CD4-positive, alpha-beta T cell (primary cell): ENCODE data around the gene FAT1. TPM values are rescaled to one million over a fixed set of nuclear protein-coding genes. Genes with fewer than 3 reads are reported as not detected.

Experiments used
- ATAC-seq: fragments of 200-7000 bp; cut with Tn5 transposase; one replicate; pipeline ENCODE4 v1.10.0; 2022; ENCODE audit warnings: mild to moderate bottlenecking; ENCODE audit not compliant: poor library complexity
- CTCF ChIA-PET: fragments of 350-600 bp; sonication (Branson Sonifier 250); formaldehyde crosslinking; loops from one replicate; lab custom pipeline; 2021; ENCODE audit warnings: antibody characterized with exemption, inconsistent platforms; lab: Charles Lee
- POLR2A ChIA-PET: fragments of 350-600 bp; sonication (Branson Sonifier 250); formaldehyde crosslinking; loops from one replicate; lab custom pipeline; 2021; ENCODE audit warnings: antibody characterized with exemption, inconsistent platforms; lab: Charles Lee
- DNase-seq, 14 experiments: peaks; one replicate each; pipeline ENCODE4 v3.0.0-alpha.2; 2013 to 2020; ENCODE audit warnings: mixed read lengths in 2 of 14
- H3K27ac ChIP-seq, 2 donors: one replicate each; pipeline versions ENCODE4 v1.5.1 to v1.7.0; 2013; ENCODE audit warnings: low read length in 2 of 2, low read depth in 1 of 2, mild to moderate bottlenecking in 1 of 2
- H3K27me3 ChIP-seq, 2 experiments: 1 replicate in 1 of 2; 2 replicates in 1 of 2; pipeline versions ENCODE4 v1.6.1 to v1.7.0; 2013; ENCODE audit warnings: low read length in 2 of 2, control low read depth in 1 of 2, mild to moderate bottlenecking in 1 of 2, moderate library complexity in 1 of 2; ENCODE audit not compliant: insufficient read depth in 2 of 2, control insufficient read depth in 1 of 2
- H3K36me3 ChIP-seq: one replicate; pipeline ENCODE4 v1.6.1; 2013; ENCODE audit warnings: low read length, control low read depth; ENCODE audit not compliant: insufficient read depth
- H3K4me1 ChIP-seq: one replicate; pipeline ENCODE4 v1.6.1; 2013; ENCODE audit warnings: low read length, control low read depth; ENCODE audit not compliant: insufficient read depth
- H3K4me3 ChIP-seq: one replicate; pipeline ENCODE4 v1.5.1; 2013; ENCODE audit warnings: mild to moderate bottlenecking, low read length, moderate library complexity
- H3K9me3 ChIP-seq, 2 experiments: 1 replicate in 1 of 2; 2 replicates in 1 of 2; pipeline versions ENCODE4 v1.6.1 to v1.7.0; 2013; ENCODE audit warnings: low read length in 2 of 2, mild to moderate bottlenecking in 2 of 2, control low read depth in 1 of 2, moderate library complexity in 1 of 2; ENCODE audit not compliant: control insufficient read depth in 1 of 2, insufficient read depth in 1 of 2
- H3K27ac Mint-ChIP-seq: one replicate; pipeline ENCODE4 v1.8.0; 2020; ENCODE audit warnings: mixed read lengths
- H3K27me3 Mint-ChIP-seq: one replicate; pipeline ENCODE4 v1.8.0; 2021; ENCODE audit warnings: mixed read lengths
- H3K36me3 Mint-ChIP-seq: one replicate; pipeline ENCODE4 v1.8.0; 2021; ENCODE audit warnings: low read depth, mixed read lengths
- H3K4me1 Mint-ChIP-seq: one replicate; pipeline ENCODE4 v1.8.0; 2021; ENCODE audit warnings: low read depth, mixed read lengths
- H3K4me3 Mint-ChIP-seq: one replicate; pipeline ENCODE4 v1.8.0; 2020; ENCODE audit warnings: mild to moderate bottlenecking, mixed read lengths
- H3K9me3 Mint-ChIP-seq: one replicate; pipeline ENCODE4 v1.8.0; 2020; ENCODE audit warnings: mixed read lengths
- intact Hi-C, 2 experiments: fragments of 100-400 bp; cut with DNase I in 1 of 2; cut with micrococcal nuclease in 1 of 2; formaldehyde crosslinking; loops; one replicate each; pipeline versions ENCODE4 v1.15.1 to v1.9.0; 2023 to 2025; cut with DNase I, micrococcal nuclease
- total RNA-seq, 174 experiments: library from RNA in 2 of 174; stranded (reverse) in 2 of 174; gene quantifications; one replicate each; pipeline ENCODE4 v1.2.3 and lab custom pipeline; 2021 to 2026
- TF ChIP-seq, protein P1 (sequence below): fragments of 200-600 bp; IDR thresholded peaks from one replicate; pipeline ENCODE4 v1.8.0; 2022; ENCODE audit warnings: antibody characterized with exemption, mild to moderate bottlenecking

FAT1 gene
- total RNA-seq, 2 experiments from 2014 or later: 0.03 TPM; not detected in 1

DNA sequence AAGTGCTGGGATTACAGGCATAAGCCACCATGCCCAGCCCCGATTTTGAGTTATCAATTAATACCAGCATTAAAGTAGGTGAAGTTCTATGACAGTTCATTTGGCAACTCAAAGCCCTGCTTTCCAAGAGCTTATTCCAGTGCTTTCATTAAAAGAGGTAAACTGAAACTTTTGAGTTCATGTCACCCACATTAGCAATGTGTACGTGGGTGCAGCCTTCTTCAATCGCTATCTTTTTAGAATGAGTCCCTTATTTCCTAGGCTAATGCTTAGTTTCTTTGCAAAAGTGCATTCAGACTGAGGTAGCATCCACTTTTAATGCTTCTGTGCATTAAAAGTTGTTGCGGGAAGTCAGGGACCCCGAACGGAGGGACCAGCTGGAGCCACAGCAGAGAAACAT is 142.2 kb downstream of the FAT1 start:
- Histone ChIP-seq H3K9me3 (peaks cover 0 to 3% of the 10 kb centered on the region in 2 experiments), H3K27ac (no peak overlapping the region), H3K27me3 (no peaks in the 10 kb centered on the region), H3K36me3 (no peaks in the 10 kb centered on the region), H3K4me1 (no peaks in the 10 kb centered on the region), H3K4me3 (no peak overlapping the region)
- ATAC-seq: no peak
- ChIA-PET POLR2A (no interaction called here), CTCF (no interaction called here)
- Mint-ChIP-seq H3K4me1 (no peaks in the 10 kb centered on the region), H3K27ac (no peak overlapping the region), H3K4me3 (no peak overlapping the region), H3K36me3 (no peaks in the 10 kb centered on the region), H3K9me3 (no peaks in the 10 kb centered on the region), H3K27me3 (no peaks in the 10 kb centered on the region)
- intact Hi-C loops: loop anchor here in 1 of 2 experiments (10.0 kb wide), 1 partner anchor 937 kb away; no protein-coding TSS in a partner anchor
- DNase-seq: no peak
- TF ChIP-seq, protein P1, sequence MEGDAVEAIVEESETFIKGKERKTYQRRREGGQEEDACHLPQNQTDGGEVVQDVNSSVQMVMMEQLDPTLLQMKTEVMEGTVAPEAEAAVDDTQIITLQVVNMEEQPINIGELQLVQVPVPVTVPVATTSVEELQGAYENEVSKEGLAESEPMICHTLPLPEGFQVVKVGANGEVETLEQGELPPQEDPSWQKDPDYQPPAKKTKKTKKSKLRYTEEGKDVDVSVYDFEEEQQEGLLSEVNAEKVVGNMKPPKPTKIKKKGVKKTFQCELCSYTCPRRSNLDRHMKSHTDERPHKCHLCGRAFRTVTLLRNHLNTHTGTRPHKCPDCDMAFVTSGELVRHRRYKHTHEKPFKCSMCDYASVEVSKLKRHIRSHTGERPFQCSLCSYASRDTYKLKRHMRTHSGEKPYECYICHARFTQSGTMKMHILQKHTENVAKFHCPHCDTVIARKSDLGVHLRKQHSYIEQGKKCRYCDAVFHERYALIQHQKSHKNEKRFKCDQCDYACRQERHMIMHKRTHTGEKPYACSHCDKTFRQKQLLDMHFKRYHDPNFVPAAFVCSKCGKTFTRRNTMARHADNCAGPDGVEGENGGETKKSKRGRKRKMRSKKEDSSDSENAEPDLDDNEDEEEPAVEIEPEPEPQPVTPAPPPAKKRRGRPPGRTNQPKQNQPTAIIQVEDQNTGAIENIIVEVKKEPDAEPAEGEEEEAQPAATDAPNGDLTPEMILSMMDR: no peak

DNA sequence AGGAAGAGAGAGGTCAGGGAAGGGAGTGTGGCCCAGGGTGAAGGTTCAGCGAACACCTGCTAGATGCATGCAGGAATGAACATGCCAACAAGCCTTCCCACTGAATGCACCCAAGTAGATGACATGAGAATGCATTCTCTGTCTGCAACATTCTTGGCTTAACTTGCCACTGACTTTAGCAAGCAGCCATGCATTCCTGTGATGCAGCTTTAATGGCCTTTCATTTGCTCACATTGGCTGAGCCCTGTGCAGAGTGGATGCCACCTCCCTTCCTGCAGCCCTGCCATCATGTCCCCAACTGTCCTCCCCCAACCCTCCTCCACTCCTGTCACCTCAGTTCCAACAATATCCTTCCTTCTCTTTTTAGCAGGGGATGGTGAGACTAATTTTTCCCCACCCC is 143.0 kb downstream of the FAT1 start:
- Histone ChIP-seq H3K9me3 (peaks cover 0 to 3% of the 10 kb centered on the region in 2 experiments), H3K27ac (no peak overlapping the region), H3K4me3 (no peak overlapping the region), H3K36me3 (no peaks in the 10 kb centered on the region), H3K27me3 (no peaks in the 10 kb centered on the region), H3K4me1 (no peaks in the 10 kb centered on the region)
- TF ChIP-seq, protein P1: no peak
- H3K36me3 Mint-ChIP-seq: no peaks in the 10 kb centered on the region
- no peaks in the 10 kb centered on the region for H3K27me3 Mint-ChIP-seq
- ATAC-seq: no peak
- no peak overlapping the region for H3K4me3 Mint-ChIP-seq
- CTCF ChIA-PET: no interaction called here
- no peak overlapping the region for H3K27ac Mint-ChIP-seq
- no peak for DNase-seq
- POLR2A ChIA-PET: no interaction called here
- H3K4me1 Mint-ChIP-seq: no peaks in the 10 kb centered on the region
- H3K9me3 Mint-ChIP-seq: peaks cover 2% of the 10 kb centered on the region
- intact Hi-C loops: loop anchor here in 1 of 2 experiments (10.0 kb wide), 1 partner anchor 936 kb away; no protein-coding TSS in a partner anchor

- Mint-ChIP-seq H3K36me3 (no peaks in the 10 kb centered on the region), H3K4me3 (no peak overlapping the region), H3K27me3 (no peaks in the 10 kb centered on the region), H3K4me1 (no peaks in the 10 kb centered on the region), H3K27ac (no peak overlapping the region), H3K9me3 (no peaks in the 10 kb centered on the region)
- Histone ChIP-seq H3K9me3 (peaks cover 0 to 7% of the 10 kb centered on the region in 2 experiments), H3K36me3 (no peaks in the 10 kb centered on the region), H3K27ac (no peak overlapping the region), H3K27me3 (no peaks in the 10 kb centered on the region), H3K4me1 (no peaks in the 10 kb centered on the region), H3K4me3 (no peak overlapping the region)
- no peak for ATAC-seq
- ChIA-PET CTCF (no interaction called here), POLR2A (no interaction called here)
- intact Hi-C loops: no loop called here
- no peak for DNase-seq
- TF ChIP-seq, protein P1: no peak
Observed at GRCh38 chr4:186570193-186570996, 153.3 kb downstream of the FAT1 start.
